ENCODE measurements around the gene APOL6. TPM values are rescaled to one million over a fixed set of nuclear protein-coding genes. Genes with fewer than 3 reads are reported as not detected.

The APOL6 gene
- total and polyA plus RNA-seq, 2 of the 4 experiments (the other 2 are of a cell fraction), result 1.2 to 7.2 TPM

DNA sequence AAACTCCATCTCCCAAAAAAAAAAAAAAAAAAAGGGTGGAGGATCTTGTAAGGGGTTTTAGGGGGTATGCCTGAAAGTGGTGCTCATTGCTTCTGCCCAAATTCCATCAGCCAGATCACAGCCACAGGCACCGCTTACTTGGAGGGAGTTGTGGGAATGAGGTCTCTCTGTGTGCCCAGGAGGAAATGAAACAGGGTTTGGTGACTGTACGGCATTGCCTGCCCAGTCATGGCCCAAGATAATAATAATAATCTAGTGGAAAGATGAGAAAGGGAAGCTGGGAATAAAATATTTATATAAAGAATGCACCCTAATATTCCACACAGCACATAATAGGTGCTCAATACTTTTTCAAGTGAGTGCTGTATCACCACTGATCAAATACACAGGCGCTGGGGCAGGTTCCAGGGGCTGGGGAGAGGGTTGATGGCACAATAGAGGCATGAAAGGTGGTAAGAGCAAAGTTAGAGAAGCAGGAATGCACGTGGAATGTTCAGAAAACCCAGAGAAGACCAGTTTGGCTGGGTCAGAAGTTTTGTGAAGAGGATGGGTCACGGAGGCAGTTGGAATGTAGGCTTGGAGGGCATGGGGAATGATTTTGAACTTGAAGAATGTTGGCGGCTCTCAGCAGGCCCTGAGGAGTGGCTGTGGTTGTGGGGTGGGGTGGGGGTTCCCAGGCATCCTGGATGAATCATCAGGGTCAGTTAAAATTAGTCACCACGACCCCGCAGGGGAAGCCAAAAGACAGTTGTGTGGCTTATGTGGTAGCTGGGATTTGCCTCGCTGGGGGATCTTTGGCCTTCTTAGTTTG lies 18.6 kb upstream of the APOL6 start:
- H3K4me2 ChIP-seq (ENCODE audit: low read depth, low read length), result peak overlapping the region; percentile 39
- H2BK5ac ChIP-seq (ENCODE audit: low read depth, low read length, poor library complexity, severe bottlenecking), result peak overlapping the region; percentile 96
- peak overlapping the region; percentile 73 for H2AFZ ChIP-seq (replicated peaks; ENCODE audit: low read length, poor library complexity)
- DNase-seq, result peak; percentile 98
- peak overlapping the region; percentile 97 for H3K14ac ChIP-seq (replicated peaks; ENCODE audit: low read depth, low read length)
- no peaks in the 10 kb centered on the region for H3K27me3 ChIP-seq (ENCODE audit: control insufficient read depth, insufficient read depth, low read length)
- intact Hi-C loops (cut with micrococcal nuclease) (loop anchor here (1.0 to 5.0 kb wide), 3 partner anchors 19 to 398 kb away; partner anchors contain the start of genes APOL6 and RBFOX2), dilution Hi-C loops (cut with HindIII; ENCODE audit: low sequenced_read_pairs, unreplicated experiment) (no loop called here), in situ Hi-C loops (cut with MboI; ENCODE audit: low sequenced_read_pairs) (loop anchor here (5.0 to 10.0 kb wide), 3 partner anchors 205 to 495 kb away; no protein-coding TSS in a partner anchor)
- H3K36me3 ChIP-seq (ENCODE audit: control insufficient read depth, insufficient read depth, low read length), result no peaks in the 10 kb centered on the region
- peak overlapping the region; percentile 47; the same call in 1 of the 2 replicates for H4K5ac ChIP-seq (ENCODE audit: low read depth, low read length)
- H4K20me1 ChIP-seq (ENCODE audit: insufficient read depth, low read length), result no peaks in the 10 kb centered on the region
- peak overlapping the region; percentile 99 for H4K91ac ChIP-seq (ENCODE audit: insufficient read depth, low read depth, low read length)
- peak overlapping the region; percentile 99 for H2AK5ac ChIP-seq (ENCODE audit: low read depth, low read length)
- ChIA-PET POLR2A (ENCODE audit: unreplicated experiment) (interaction anchor here (1.0 kb wide), 1 partner anchor 285 kb away, joined by 4 read pairs; no protein-coding TSS in a partner anchor), CTCF (interaction anchor here (0.8 kb wide), 1 partner anchor 209 kb away, joined by 5 read pairs; no protein-coding TSS in a partner anchor)
- H3K4me1 ChIP-seq (ENCODE audit: control insufficient read depth, insufficient read depth, low read length), result peaks cover 9% of the 10 kb centered on the region
- peak overlapping the region; percentile 98 for H3K23ac ChIP-seq (ENCODE audit: low read depth, low read length)
- peak overlapping the region; percentile 99 for H2BK20ac ChIP-seq (ENCODE audit: low read depth, low read length)
- H3K4ac ChIP-seq (ENCODE audit: low read depth, low read length), result peak overlapping the region; percentile 99
- H2BK15ac ChIP-seq (ENCODE audit: low read depth, low read length), result peak overlapping the region; percentile 96
- peak; percentile 69 for ATAC-seq (ENCODE audit: low read depth)
- no TSS peak for BruUV-seq (replicated peaks)
- peak overlapping the region; percentile 99 for H2BK120ac ChIP-seq (ENCODE audit: low read depth, low read length)
- peak overlapping the region; percentile 86 for H3K18ac ChIP-seq (ENCODE audit: low read depth, low read length)
- no peak overlapping the region for H3K4me3 ChIP-seq (ENCODE audit: insufficient read depth, low read depth, low read length)
- H3K9me3 ChIP-seq (ENCODE audit: control insufficient read depth, insufficient read depth, low read length), result no peaks in the 10 kb centered on the region
- peaks cover 20% of the 10 kb centered on the region for H3K9me1 ChIP-seq (ENCODE audit: insufficient read depth, low read length)
- peaks cover 3 to 14% of the 10 kb centered on the region in 2 experiments; a peak in 3 of 4 replicates for H3K79me1 ChIP-seq (ENCODE audit: low read depth in 1 of 2, low read length in 2 of 2)
- H2AK9ac ChIP-seq (replicated peaks; ENCODE audit: low read depth, low read length, poor library complexity), result peak overlapping the region; percentile 56
- H4K8ac ChIP-seq (ENCODE audit: low read depth in 2 of 2, low read length in 2 of 2), result peak overlapping the region; percentile 37 to 96
- 8% methylated on average over 2 of the region's 9 CpGs; no CpG with 5 or more reads in 1 of the 2 experiments for WGBS, 2 experiments (ENCODE audit: extremely low coverage in 2 of 2, insufficient read length in 1 of 2)
- H3K56ac ChIP-seq (ENCODE audit: extremely low read depth, insufficient read depth, low read length), result peak overlapping the region; percentile 77
- peak overlapping the region; percentile 61 for H3K27ac ChIP-seq (ENCODE audit: insufficient read depth, low read length)
- H3K9ac ChIP-seq (ENCODE audit: low read depth, low read length), result peak overlapping the region; percentile 21; the same call in 1 of the 2 replicates
- no peak; the same call in 1 of the 2 replicates for TF ChIP-seq CEBPB (IDR thresholded peaks at IDR 0.05; ENCODE audit: low read depth, low read length)
- no peak for TF ChIP-seq MAFK (IDR thresholded peaks at IDR 0.05; ENCODE audit: low read depth, low read length)
- TF ChIP-seq, protein P1, sequence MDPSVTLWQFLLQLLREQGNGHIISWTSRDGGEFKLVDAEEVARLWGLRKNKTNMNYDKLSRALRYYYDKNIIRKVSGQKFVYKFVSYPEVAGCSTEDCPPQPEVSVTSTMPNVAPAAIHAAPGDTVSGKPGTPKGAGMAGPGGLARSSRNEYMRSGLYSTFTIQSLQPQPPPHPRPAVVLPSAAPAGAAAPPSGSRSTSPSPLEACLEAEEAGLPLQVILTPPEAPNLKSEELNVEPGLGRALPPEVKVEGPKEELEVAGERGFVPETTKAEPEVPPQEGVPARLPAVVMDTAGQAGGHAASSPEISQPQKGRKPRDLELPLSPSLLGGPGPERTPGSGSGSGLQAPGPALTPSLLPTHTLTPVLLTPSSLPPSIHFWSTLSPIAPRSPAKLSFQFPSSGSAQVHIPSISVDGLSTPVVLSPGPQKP (IDR thresholded peaks at IDR 0.05; ENCODE audit: borderline replicate concordance, low read depth, low read length), result no peak
- peak; percentile 21; the same call in 1 of the 2 replicates for TF ChIP-seq RAD21 (IDR thresholded peaks at IDR 0.05; ENCODE audit: low read length)
- TF ChIP-seq, protein P2, sequence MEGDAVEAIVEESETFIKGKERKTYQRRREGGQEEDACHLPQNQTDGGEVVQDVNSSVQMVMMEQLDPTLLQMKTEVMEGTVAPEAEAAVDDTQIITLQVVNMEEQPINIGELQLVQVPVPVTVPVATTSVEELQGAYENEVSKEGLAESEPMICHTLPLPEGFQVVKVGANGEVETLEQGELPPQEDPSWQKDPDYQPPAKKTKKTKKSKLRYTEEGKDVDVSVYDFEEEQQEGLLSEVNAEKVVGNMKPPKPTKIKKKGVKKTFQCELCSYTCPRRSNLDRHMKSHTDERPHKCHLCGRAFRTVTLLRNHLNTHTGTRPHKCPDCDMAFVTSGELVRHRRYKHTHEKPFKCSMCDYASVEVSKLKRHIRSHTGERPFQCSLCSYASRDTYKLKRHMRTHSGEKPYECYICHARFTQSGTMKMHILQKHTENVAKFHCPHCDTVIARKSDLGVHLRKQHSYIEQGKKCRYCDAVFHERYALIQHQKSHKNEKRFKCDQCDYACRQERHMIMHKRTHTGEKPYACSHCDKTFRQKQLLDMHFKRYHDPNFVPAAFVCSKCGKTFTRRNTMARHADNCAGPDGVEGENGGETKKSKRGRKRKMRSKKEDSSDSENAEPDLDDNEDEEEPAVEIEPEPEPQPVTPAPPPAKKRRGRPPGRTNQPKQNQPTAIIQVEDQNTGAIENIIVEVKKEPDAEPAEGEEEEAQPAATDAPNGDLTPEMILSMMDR (conservative IDR thresholded peaks at IDR 0.05; ENCODE audit: low read depth, low read length), result no peak
- TF ChIP-seq CHD1 (IDR thresholded peaks at IDR 0.05; ENCODE audit: low read depth, low read length), result no peak
- TF ChIP-seq MXI1 (IDR thresholded peaks at IDR 0.05; ENCODE audit: borderline replicate concordance, low read depth, low read length), result peak; percentile 76
- peak; percentile 99 for TF ChIP-seq FOS (IDR thresholded peaks at IDR 0.05; ENCODE audit: low read depth, low read length)
- peak; percentile 51; the same call in 1 of the 2 replicates for TF ChIP-seq BHLHE40 (IDR thresholded peaks at IDR 0.05; ENCODE audit: low read depth, low read length)
- TF ChIP-seq RCOR1 (IDR thresholded peaks at IDR 0.05; ENCODE audit: insufficient replicate concordance, low read length), result peak; percentile 78
- TF ChIP-seq SMC3 (IDR thresholded peaks at IDR 0.05; ENCODE audit: low read depth, low read length), result no peak
- TF ChIP-seq MAZ (IDR thresholded peaks at IDR 0.05; ENCODE audit: borderline replicate concordance, low read depth, low read length), result peak; percentile 94
- TF ChIP-seq POLR2A (IDR thresholded peaks at IDR 0.05; ENCODE audit: low read depth, low read length), result 0 out of 2 replicates have a peak, but pooled peaks have one; percentile 44
- no peak for TF ChIP-seq NFE2L2 (IDR thresholded peaks at IDR 0.05; ENCODE audit: low read depth, low read length)
- no peak for TF ChIP-seq RFX5 (IDR thresholded peaks at IDR 0.05; ENCODE audit: low read depth, low read length)
